ENCODE data around the gene MFSD6L. TPM values are rescaled to one million over a fixed set of nuclear protein-coding genes. Genes with fewer than 3 reads are reported as not detected.

Gene MFSD6L
- total and polyA plus RNA-seq, 2 experiments from 2014 or later = not detected

DNA sequence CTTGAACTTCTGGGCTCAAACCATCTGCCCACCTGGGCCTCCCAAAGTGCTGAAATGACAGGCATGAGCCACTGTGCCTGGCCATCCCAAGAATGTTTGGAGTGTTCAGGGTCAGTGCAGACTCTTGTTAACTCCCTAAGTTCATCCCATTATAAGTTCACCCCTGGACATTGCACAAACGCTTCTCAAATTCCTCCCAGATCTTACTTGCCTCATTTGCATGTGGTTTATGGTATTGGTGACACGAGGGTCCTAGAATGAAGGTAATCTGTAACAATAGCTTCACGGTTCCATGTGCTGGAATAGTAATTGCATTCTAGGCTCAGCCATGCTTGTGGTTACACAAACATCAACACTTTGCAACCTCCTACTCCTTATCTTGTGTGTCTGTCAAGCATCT, 49.5 kb downstream of the MFSD6L start:
- Histone ChIP-seq H3K4me3 (no peak overlapping the region), H3K27ac (no peak overlapping the region), H3K36me3 (no peaks in the 10 kb centered on the region), H3K9me3 (ENCODE audit: low read depth) (no peaks in the 10 kb centered on the region), H3K4me1 (ENCODE audit: low read depth) (no peaks in the 10 kb centered on the region), H3K27me3 (no peaks in the 10 kb centered on the region)
- TF ChIP-seq, protein P1, sequence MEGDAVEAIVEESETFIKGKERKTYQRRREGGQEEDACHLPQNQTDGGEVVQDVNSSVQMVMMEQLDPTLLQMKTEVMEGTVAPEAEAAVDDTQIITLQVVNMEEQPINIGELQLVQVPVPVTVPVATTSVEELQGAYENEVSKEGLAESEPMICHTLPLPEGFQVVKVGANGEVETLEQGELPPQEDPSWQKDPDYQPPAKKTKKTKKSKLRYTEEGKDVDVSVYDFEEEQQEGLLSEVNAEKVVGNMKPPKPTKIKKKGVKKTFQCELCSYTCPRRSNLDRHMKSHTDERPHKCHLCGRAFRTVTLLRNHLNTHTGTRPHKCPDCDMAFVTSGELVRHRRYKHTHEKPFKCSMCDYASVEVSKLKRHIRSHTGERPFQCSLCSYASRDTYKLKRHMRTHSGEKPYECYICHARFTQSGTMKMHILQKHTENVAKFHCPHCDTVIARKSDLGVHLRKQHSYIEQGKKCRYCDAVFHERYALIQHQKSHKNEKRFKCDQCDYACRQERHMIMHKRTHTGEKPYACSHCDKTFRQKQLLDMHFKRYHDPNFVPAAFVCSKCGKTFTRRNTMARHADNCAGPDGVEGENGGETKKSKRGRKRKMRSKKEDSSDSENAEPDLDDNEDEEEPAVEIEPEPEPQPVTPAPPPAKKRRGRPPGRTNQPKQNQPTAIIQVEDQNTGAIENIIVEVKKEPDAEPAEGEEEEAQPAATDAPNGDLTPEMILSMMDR (IDR thresholded peaks at IDR 0.05; ENCODE audit: low read depth, low read length) = no peak
- DNase-seq (ENCODE audit: low read depth in 1 of 2, low spot score in 1 of 2) = no peak

DNA sequence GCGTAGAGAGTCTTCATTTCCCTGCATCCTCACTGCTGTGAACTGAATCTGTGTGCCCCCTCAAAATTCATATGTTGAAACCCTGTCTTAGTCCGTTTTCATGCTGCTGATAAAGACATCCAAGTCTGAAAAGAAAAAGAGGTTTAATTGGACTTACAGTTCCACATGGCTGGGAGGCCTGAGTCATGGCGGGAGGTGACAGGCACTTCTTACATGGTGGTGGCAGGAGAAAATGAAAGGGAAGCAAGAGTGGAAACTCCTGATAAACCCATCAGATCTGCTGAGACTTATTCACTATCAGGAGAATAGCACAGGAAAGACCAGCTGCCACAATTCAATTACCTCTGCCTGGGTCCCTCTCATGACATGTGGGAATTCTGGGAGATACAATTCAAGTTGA, 51.4 kb downstream of the MFSD6L start:
- H3K4me3 ChIP-seq = no peak overlapping the region

More for the DNA sequence above, 51.4 kb downstream of the MFSD6L start:
- DNase-seq (ENCODE audit: low read depth in 1 of 2, low spot score in 1 of 2) = no peak
- TF ChIP-seq, protein P1 (IDR thresholded peaks at IDR 0.05; ENCODE audit: low read depth, low read length) = no peak
- no peaks in the 10 kb centered on the region for H3K9me3 ChIP-seq (ENCODE audit: low read depth)
- H3K27ac ChIP-seq = no peak overlapping the region
- H3K4me1 ChIP-seq (ENCODE audit: low read depth) = no peaks in the 10 kb centered on the region
- H3K36me3 ChIP-seq = no peaks in the 10 kb centered on the region
- H3K27me3 ChIP-seq = no peaks in the 10 kb centered on the region

Other genes with a start within 250 kb of the MFSD6L start
- gene MYH10, start 168.6 kb downstream of the MFSD6L start, total RNA-seq = 152 and 194 TPM in 2 replicates
- gene MYH10, start 168.6 kb downstream of the MFSD6L start, polyA plus RNA-seq = 147 and 159 TPM in 2 replicates
- gene CCDC42, start 54.5 kb downstream of the MFSD6L start, total RNA-seq = not detected in 2 replicates
- not detected in 2 replicates for gene CCDC42, start 54.5 kb downstream of the MFSD6L start, polyA plus RNA-seq
- gene SPDYE4, start 40.8 kb downstream of the MFSD6L start, total RNA-seq = not detected in 2 replicates
- gene SPDYE4, start 40.8 kb downstream of the MFSD6L start, polyA plus RNA-seq = not detected in 2 replicates
- not detected in 2 replicates for gene PIK3R6, start 68.3 kb upstream of the MFSD6L start, total RNA-seq
- gene PIK3R6, start 68.3 kb upstream of the MFSD6L start, polyA plus RNA-seq = 0.11 and 0.48 TPM in 2 replicates
- gene PIK3R5, start 166.3 kb upstream of the MFSD6L start, total RNA-seq = 0.09 and 0.28 TPM in 2 replicates
- 0.09 and 0.38 TPM in 2 replicates for gene PIK3R5, start 166.3 kb upstream of the MFSD6L start, polyA plus RNA-seq
- 0.21 and 0.60 TPM in 2 replicates for gene NTN1, start 222.1 kb upstream of the MFSD6L start, total RNA-seq
- 0.10 and 0.16 TPM in 2 replicates for gene NTN1, start 222.1 kb upstream of the MFSD6L start, polyA plus RNA-seq

All from cardiac muscle cell (in vitro differentiated cells and primary cell).